ENCODE measurements around the gene DNAAF5.

DNA sequence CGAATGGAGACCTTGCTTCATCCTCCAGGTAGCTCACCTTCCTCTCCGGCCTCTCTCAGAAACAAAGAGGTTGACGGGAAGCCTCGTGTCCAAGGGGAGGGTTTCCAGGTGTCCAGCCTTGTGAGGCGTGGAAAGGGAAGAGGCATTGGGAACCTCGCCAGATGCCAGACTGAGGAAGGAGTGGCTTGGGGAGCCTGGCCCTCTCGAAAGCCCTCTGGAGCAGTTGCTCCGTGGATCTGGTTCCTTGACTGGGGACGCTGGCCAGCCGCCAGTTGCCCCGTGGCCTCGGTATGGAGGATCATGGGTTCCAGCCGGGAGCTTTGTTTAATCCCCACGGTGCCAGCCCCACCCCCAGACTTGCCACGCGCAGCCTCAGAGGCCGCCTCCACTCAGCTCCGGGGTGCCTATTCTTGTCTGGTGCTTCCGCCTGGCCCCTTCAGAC, 75.5 kb downstream of the DNAAF5 start:
- TF ChIP-seq, protein P1, sequence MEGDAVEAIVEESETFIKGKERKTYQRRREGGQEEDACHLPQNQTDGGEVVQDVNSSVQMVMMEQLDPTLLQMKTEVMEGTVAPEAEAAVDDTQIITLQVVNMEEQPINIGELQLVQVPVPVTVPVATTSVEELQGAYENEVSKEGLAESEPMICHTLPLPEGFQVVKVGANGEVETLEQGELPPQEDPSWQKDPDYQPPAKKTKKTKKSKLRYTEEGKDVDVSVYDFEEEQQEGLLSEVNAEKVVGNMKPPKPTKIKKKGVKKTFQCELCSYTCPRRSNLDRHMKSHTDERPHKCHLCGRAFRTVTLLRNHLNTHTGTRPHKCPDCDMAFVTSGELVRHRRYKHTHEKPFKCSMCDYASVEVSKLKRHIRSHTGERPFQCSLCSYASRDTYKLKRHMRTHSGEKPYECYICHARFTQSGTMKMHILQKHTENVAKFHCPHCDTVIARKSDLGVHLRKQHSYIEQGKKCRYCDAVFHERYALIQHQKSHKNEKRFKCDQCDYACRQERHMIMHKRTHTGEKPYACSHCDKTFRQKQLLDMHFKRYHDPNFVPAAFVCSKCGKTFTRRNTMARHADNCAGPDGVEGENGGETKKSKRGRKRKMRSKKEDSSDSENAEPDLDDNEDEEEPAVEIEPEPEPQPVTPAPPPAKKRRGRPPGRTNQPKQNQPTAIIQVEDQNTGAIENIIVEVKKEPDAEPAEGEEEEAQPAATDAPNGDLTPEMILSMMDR (IDR thresholded peaks at IDR 0.05), result no peak
- TF ChIP-seq POLR2A (IDR thresholded peaks at IDR 0.05), result peak in 1 of 2 donors; percentile 14

Data from uterus (tissue), 2 donors.